SK-N-SH (cell line): ENCODE measurements around the gene FRMD3. TPM values are rescaled to one million over a fixed set of nuclear protein-coding genes. Genes with fewer than 3 reads are reported as not detected.

Source experiments
- CTCF ChIA-PET: fragments of 300-600, 350-600 bp; formaldehyde crosslinking; extraction: SDS; loops from one replicate; lab custom pipeline; 2021; lab: Yijun Ruan, JAX
- POLR2A ChIA-PET: fragments of 350-600 bp; sonication (Branson Sonifier 250); formaldehyde crosslinking; extraction: SDS; loops from one replicate; lab custom pipeline; 2020; ENCODE audit warnings: antibody characterized with exemption, inconsistent platforms; lab: Yijun Ruan, JAX
- DNase-seq: peaks from one replicate; pipeline ENCODE4 v3.0.0; 2012
- H2AFZ ChIP-seq: fragments of 200-600 bp; sonication (generic); 2 replicates; pipeline ENCODE4 v1.8.1; 2016; ENCODE audit warnings: antibody characterized with exemption, mild to moderate bottlenecking, low read depth
- H3F3A ChIP-seq: fragments of 200-600 bp; sonication (generic); replicated peaks from 2 replicates; pipeline ENCODE3; 2016; ENCODE audit warnings: antibody characterized with exemption, mild to moderate bottlenecking; ENCODE audit not compliant: insufficient read depth
- H3K27ac ChIP-seq, 2 experiments: fragments of 200-500 bp in 1 of 2; fragments of 200-600 bp in 1 of 2; sonication (Bioruptor generic) in 1 of 2; sonication (generic), shearing (Covaris generic) in 1 of 2; 2 replicates each; pipeline versions ENCODE4 v1.5.1 to v1.6.1; 2014 to 2016; ENCODE audit warnings: low read depth in 2 of 2, inconsistent platforms in 1 of 2, low read length in 1 of 2, mild to moderate bottlenecking in 1 of 2, mixed read lengths in 1 of 2
- H3K27me3 ChIP-seq: fragments of 200-600 bp; sonication (generic), shearing (Covaris generic); 2 replicates; pipeline ENCODE4 v1.6.1; 2016; ENCODE audit warnings: mixed run types; ENCODE audit not compliant: insufficient read depth
- H3K36me3 ChIP-seq, 2 experiments: fragments of 200-500 bp in 1 of 2; fragments of 200-600 bp in 1 of 2; sonication (Bioruptor generic) in 1 of 2; sonication (generic) in 1 of 2; replicated peaks in 1 of 2; 2 replicates each; pipeline versions ENCODE3 to v1.5.1; 2014 to 2016; ENCODE audit warnings: low read length in 1 of 2, mild to moderate bottlenecking in 1 of 2; ENCODE audit not compliant: insufficient read depth in 2 of 2, control insufficient read depth in 1 of 2
- H3K4me1 ChIP-seq, 2 experiments: fragments of 200-500 bp in 1 of 2; fragments of 200-600 bp in 1 of 2; sonication (Bioruptor generic) in 1 of 2; sonication (generic), shearing (Covaris generic) in 1 of 2; 2 replicates each; pipeline versions ENCODE4 v1.5.1 to v1.6.1; 2014 to 2016; ENCODE audit warnings: low read depth in 1 of 2, low read length in 1 of 2, mixed run types in 1 of 2; ENCODE audit not compliant: insufficient read depth in 2 of 2, control insufficient read depth in 1 of 2
- H3K4me2 ChIP-seq: fragments of 200-600 bp; sonication (generic), shearing (Covaris generic); 2 replicates; pipeline ENCODE4 v1.6.1; 2017; ENCODE audit warnings: mixed run types
- H3K4me3 ChIP-seq, 2 experiments: fragments of 200-500 bp in 1 of 2; fragments of 200-600 bp in 1 of 2; sonication (Bioruptor generic) in 1 of 2; sonication (generic), shearing (Covaris generic) in 1 of 2; 2 replicates each; pipeline versions ENCODE4 v1.5.1 to v1.8.1; 2014 to 2016; ENCODE audit warnings: low read depth in 2 of 2, inconsistent platforms in 1 of 2, low read length in 1 of 2, mild to moderate bottlenecking in 1 of 2, mixed read lengths in 1 of 2, moderate library complexity in 1 of 2
- H3K79me2 ChIP-seq: fragments of 200-600 bp; sonication (generic); 2 replicates; pipeline ENCODE4 v1.8.1; 2017; ENCODE audit warnings: mild to moderate bottlenecking; ENCODE audit not compliant: insufficient read depth
- H3K9ac ChIP-seq: fragments of 200-600 bp; sonication (generic); 2 replicates; pipeline ENCODE4 v1.6.1; 2017; ENCODE audit warnings: mixed run types
- H3K9me2 ChIP-seq: fragments of 200-600 bp; sonication (generic); 2 replicates; pipeline ENCODE4 v1.6.1; 2017; ENCODE audit warnings: mixed run types
- H3K9me3 ChIP-seq: fragments of 200-600 bp; sonication (generic); 2 replicates; pipeline ENCODE4 v1.6.1; 2017; ENCODE audit warnings: mixed run types, mild to moderate bottlenecking, moderate library complexity
- H4K20me1 ChIP-seq: fragments of 200-600 bp; sonication (generic); 2 replicates; pipeline ENCODE4 v1.6.1; 2017; ENCODE audit warnings: mild to moderate bottlenecking, mixed run types; ENCODE audit not compliant: insufficient read depth
- CTCF ChIP-seq: fragments of 200-600 bp; sonication (generic); IDR thresholded peaks from 2 replicates; pipeline ENCODE4 v1.6.1; 2017; ENCODE audit warnings: antibody characterized with exemption, mild to moderate bottlenecking, moderate library complexity
- EZH2phosphoT487 ChIP-seq: fragments of 200-600 bp; sonication (generic); IDR thresholded peaks from 2 replicates; pipeline ENCODE4 v1.6.1; 2017; ENCODE audit warnings: low read depth, mixed run types, mild to moderate bottlenecking, antibody characterized with exemption, moderate library complexity, borderline replicate concordance
- FOSL2 ChIP-seq: IDR thresholded peaks from 2 replicates; pipeline ENCODE4 v1.4.0; 2012; ENCODE audit warnings: low read depth, mild to moderate bottlenecking, moderate library complexity, borderline replicate concordance
- FOXJ3 ChIP-seq: sonication (generic); formaldehyde crosslinking; IDR thresholded peaks from 2 replicates; pipeline ENCODE4 v1.5.1; 2020; ENCODE audit warnings: mild to moderate bottlenecking, missing genetic modification reagents
- FOXM1 ChIP-seq: IDR thresholded peaks from 2 replicates; pipeline ENCODE4 v1.4.0; 2012; ENCODE audit warnings: low read depth, mild to moderate bottlenecking
- IRF3 ChIP-seq: fragments of 150-350 bp; IDR thresholded peaks from 2 replicates; pipeline ENCODE4 v1.6.1; 2016; ENCODE audit warnings: mild to moderate bottlenecking, low read depth, low read length
- MAX ChIP-seq: IDR thresholded peaks from 2 replicates; pipeline ENCODE4 v1.4.0; 2012; ENCODE audit warnings: low read depth
- NFIC ChIP-seq: IDR thresholded peaks from 2 replicates; pipeline ENCODE4 v1.4.0; 2012; ENCODE audit warnings: borderline replicate concordance
- NRF1 ChIP-seq: IDR thresholded peaks from 2 replicates; pipeline ENCODE4 v1.6.1; 2012; ENCODE audit warnings: low read depth, mild to moderate bottlenecking, low read length
- PBX3 ChIP-seq: IDR thresholded peaks from 2 replicates; pipeline ENCODE4; 2012
- RFX5 ChIP-seq: IDR thresholded peaks from 2 replicates; pipeline ENCODE4 v1.6.1; 2012; ENCODE audit warnings: mild to moderate bottlenecking, improper control_type of control experiment, low read length
- SIN3A ChIP-seq: IDR thresholded peaks from 2 replicates; pipeline ENCODE4 v1.6.1; 2012; ENCODE audit warnings: low read depth, mild to moderate bottlenecking, low read length, moderate library complexity, borderline replicate concordance
- TAF1 ChIP-seq: IDR thresholded peaks from 2 replicates; pipeline ENCODE4 v1.6.1; 2012; ENCODE audit warnings: low read depth, mild to moderate bottlenecking, low read length, moderate library complexity, borderline replicate concordance
- TEAD4 ChIP-seq: IDR thresholded peaks from 2 replicates; pipeline ENCODE4 v1.4.0; 2012; ENCODE audit warnings: mild to moderate bottlenecking, borderline replicate concordance; ENCODE audit not compliant: insufficient read depth
- USF1 ChIP-seq: IDR thresholded peaks from 2 replicates; pipeline ENCODE4 v1.4.0; 2012; ENCODE audit warnings: low read depth, borderline replicate concordance
- YY1 ChIP-seq: IDR thresholded peaks from 2 replicates; pipeline ENCODE4 v1.4.0; 2012; ENCODE audit warnings: low read depth, mild to moderate bottlenecking
- WGBS: methylation state at CpG from one replicate; pipeline ENCODE4 v1.1.6; 2017; ENCODE audit warnings: low lambda C conversion rate; 5-methylcytosine and 5-hydroxymethylcytosine counted together
- polyA plus RNA-seq, 3 experiments: library from polyadenylated mRNA; depleted of rRNA; stranded (reverse); fragments of >200 nt; gene quantifications; 2 replicates each; pipeline ENCODE4 v1.2.3, GENCODE V29; 2012

FRMD3 gene
- polyA plus RNA-seq, 1 of the 3 experiments (the other 2 are of a cell fraction), result 0.89 TPM

GRCh38 chr9:83501565-83501964, 36.6 kb downstream of the FRMD3 start:
- Histone ChIP-seq H3K9ac (peak overlapping the region; percentile 61; the same call in 1 of the 2 replicates), H4K20me1 (no peaks in the 10 kb centered on the region), H3F3A (peaks cover 33% of the 10 kb centered on the region), H3K9me2 (no peaks in the 10 kb centered on the region), H3K27ac (peak overlapping the region; percentile 53 to 85), H3K4me2 (peak overlapping the region; percentile 51; the same call in 1 of the 2 replicates), H3K9me3 (no peaks in the 10 kb centered on the region), H3K4me3 (no peak overlapping the region; a peak in 1 of 4 replicates), H3K4me1 (peaks cover 10 to 13% of the 10 kb centered on the region in 2 experiments; a peak in 3 of 4 replicates), H3K27me3 (no peaks in the 10 kb centered on the region), H2AFZ (peak overlapping the region; percentile 66), H3K79me2 (peaks cover 84% of the 10 kb centered on the region), H3K36me3 (peaks cover 0 to 7% of the 10 kb centered on the region in 2 experiments)
- no peak for TF ChIP-seq USF1
- no peak for TF ChIP-seq PBX3
- no peak for TF ChIP-seq FOSL2
- no peak for TF ChIP-seq YY1
- TF ChIP-seq IRF3, result no peak
- no peak for TF ChIP-seq TEAD4
- no peak for TF ChIP-seq FOXM1
- no peak for TF ChIP-seq RFX5
- TF ChIP-seq SIN3A, result no peak
- TF ChIP-seq FOXJ3 (CRISPR knock-in tag), result no peak
- TF ChIP-seq MAX, result no peak
- no peak for TF ChIP-seq CTCF
- no peak for TF ChIP-seq NRF1
- no peak for TF ChIP-seq NFIC
- TF ChIP-seq EZH2phosphoT487, result no peak
- no peak for TF ChIP-seq TAF1
- 51% methylated on average over 3 of the region's 3 CpGs for WGBS
- DNase-seq, result no peak
- ChIA-PET CTCF (no interaction called here), POLR2A (no interaction called here)
